Measurements from ENCODE around the gene FGD2.

Gene FGD2

GRCh38 chr6:37005061-37005810, at the start of gene FGD2:
Gene FGD2 (plus strand): TSS chr6:37005655. CDS start chr6:37005818, 163 bp downstream.
- no peak for DNase-seq

DNA sequence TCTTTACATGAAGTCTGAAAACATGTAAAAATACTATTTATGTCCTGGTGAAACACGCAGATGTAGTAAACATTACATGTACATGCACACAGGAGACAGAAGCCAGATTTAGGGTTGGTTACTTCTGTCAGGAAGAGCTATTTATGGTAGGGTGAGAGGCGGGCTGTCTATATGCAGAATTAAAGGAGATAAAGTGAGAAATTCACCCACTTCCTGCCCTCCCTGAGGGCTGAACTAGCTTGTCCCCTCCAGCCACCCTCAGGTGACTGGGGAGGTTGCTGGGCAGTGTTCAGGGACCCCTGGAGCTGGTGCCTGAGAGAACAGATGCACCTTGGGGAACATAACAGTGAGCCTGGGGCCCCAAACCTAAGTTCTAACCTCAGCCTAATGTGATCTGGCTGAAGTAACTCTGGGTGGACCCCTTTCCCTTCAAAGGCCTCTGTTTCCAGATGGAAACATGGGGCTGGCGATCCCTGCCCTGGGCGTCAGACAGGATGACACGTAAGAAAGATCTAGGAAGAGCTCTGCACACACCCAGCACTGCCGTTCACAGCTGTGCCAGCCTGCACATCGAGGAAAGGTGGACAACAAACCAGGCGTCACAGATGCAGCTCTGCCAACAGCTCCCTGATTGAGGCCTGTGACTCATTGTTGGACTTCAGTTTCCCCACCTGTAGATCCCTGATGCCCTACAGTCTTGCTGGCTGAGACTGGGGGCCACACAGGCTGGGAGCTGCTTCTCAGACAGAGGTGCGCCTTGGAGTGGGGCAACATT, 49.6 kb upstream of the FGD2 start:
- DNase-seq = no peak

- DNase-seq = no peak
Measured at GRCh38 chr6:36956446-36956820, 49.0 kb upstream of the FGD2 start.

GRCh38 chr6:36957773-36958271, 47.6 kb upstream of the FGD2 start:
- DNase-seq = no peak

DNA sequence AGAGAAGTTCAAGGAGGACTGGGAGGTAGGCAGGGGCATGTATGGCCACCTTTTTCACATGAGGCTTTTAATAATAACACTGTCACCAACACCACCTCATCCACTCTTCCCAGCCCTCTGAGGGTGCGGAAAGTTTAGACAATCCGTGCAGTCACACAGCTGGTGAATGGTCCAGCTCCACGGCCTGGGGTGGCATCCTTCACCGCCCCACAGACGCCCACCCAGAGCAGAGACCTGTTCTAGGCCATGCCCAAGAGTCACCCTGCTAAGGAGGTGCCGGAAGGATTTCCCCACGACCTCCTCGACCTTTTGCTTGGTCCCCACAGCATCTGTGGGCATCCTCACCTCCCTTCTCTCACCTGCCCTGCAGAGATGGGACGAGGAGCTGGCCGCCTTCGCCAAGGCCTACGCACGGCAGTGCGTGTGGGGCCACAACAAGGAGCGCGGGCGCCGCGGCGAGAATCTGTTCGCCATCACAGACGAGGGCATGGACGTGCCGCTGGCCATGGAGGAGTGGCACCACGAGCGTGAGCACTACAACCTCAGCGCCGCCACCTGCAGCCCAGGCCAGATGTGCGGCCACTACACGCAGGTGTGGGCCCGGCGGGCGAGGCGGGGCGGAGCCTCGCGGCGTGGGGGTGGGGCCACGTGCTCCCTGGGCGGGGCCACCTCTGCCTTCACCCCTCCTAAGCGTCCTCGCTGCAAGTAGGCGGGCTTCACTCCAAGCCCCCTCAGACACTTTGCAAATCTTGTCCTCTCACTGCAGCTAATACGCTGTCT, 46.5 kb upstream of the FGD2 start:
- no peak for DNase-seq

GRCh38 chr6:36959555-36960250, 45.8 kb upstream of the FGD2 start:
- no peak for DNase-seq

DNA sequence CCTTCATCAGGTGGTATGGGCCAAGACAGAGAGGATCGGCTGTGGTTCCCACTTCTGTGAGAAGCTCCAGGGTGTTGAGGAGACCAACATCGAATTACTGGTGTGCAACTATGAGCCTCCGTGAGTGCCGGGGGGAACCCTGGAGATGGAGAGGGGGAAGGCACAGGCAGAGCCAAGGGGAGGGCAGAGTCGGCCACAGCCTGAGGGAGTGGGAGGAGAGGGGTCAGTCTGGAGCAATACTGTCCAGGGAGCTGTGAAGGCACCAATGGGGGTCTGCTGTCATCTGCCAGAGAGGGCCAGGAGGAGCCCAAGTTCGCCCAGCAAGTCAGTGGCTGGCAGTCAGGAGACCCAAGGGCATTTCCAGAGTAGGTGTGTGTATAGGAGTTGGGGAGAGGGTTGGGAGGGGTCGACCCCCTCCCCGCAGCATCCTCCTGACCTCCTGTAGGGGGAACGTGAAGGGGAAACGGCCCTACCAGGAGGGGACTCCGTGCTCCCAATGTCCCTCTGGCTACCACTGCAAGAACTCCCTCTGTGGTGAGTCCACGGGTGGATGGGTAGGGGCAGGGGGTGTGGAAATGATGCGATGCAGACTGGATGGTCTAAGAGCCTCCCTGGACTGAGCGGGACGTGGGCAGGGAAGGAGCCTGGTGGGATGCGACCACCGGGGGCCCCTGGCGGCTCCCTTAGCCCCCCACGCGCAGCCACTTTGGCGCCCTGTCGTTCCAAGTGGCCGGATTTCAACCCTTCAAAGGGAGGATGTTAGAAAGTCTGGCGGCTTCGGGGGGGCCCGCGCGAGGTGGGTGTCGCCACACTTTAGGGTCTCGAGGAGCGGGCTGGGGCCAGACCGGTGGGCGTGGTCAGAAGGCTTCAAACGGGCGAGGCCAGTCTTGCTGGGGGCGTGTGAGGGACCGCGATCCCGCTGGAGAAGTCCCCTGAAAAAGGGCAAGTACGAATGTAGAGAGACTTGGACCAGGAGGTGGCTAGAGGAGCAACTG, 43.7 kb upstream of the FGD2 start:
- no peak for DNase-seq

GRCh38 chr6:36962874-36963273, 42.6 kb upstream of the FGD2 start:
- DNase-seq = peak; percentile 31

GRCh38 chr6:36963451-36964290, 41.8 kb upstream of the FGD2 start:
- no peak for DNase-seq

DNA sequence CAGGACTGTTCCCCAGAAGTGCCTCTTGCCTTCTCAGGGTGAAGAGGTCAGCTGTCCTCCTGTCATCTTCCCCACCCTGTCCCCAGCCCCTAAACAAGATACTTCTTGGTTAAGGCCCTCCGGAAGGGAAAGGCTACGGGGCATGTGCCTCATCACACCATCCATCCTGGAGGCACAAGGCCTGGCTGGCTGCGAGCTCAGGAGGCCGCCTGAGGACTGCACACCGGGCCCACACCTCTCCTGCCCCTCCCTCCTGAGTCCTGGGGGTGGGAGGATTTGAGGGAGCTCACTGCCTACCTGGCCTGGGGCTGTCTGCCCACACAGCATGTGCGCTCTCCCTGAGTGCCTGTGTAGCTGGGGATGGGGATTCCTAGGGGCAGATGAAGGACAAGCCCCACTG, 41.1 kb upstream of the FGD2 start:
- no peak for DNase-seq

- no peak for DNase-seq
Measured at GRCh38 chr6:36964908-36965307, 40.5 kb upstream of the FGD2 start.

DNA sequence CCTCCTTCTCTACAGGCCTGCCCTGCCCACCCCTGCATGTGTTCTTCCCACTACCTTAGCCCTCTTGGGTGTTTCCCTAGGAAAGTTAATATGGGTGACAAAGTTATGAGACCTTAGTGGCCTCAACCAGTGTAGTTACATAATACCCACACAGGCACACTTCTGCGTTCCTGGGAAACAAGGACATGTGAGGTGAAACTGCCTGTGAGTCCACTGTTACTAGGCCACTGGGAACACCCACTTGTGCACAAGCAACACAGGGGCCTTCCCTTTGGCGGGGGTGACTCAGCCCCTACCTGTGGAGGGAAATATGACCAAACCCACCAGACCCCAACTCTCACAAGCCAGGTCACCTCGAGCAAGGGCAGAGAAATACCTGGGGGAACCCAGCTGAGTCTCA, 38.2 kb upstream of the FGD2 start:
- DNase-seq = no peak

DNA sequence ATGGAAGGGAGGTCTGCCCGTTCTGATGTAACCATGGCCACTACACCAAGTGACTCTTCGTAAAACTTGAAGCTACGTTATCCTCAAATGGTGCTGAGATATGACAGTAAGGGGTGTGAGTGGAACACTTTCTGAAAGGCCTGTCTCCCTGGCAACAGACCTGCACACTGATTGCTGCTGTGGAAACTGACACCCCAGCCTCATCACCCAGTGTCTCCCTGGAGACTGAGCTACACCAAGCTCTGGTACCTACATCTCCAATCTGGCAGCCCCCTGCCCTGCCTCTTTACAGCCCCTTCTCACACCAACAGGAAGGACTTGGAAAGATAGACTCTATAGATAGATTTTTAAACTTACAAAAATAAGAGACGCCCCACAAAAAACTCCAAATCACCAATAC, 37.7 kb upstream of the FGD2 start:
- no peak for DNase-seq

DNA sequence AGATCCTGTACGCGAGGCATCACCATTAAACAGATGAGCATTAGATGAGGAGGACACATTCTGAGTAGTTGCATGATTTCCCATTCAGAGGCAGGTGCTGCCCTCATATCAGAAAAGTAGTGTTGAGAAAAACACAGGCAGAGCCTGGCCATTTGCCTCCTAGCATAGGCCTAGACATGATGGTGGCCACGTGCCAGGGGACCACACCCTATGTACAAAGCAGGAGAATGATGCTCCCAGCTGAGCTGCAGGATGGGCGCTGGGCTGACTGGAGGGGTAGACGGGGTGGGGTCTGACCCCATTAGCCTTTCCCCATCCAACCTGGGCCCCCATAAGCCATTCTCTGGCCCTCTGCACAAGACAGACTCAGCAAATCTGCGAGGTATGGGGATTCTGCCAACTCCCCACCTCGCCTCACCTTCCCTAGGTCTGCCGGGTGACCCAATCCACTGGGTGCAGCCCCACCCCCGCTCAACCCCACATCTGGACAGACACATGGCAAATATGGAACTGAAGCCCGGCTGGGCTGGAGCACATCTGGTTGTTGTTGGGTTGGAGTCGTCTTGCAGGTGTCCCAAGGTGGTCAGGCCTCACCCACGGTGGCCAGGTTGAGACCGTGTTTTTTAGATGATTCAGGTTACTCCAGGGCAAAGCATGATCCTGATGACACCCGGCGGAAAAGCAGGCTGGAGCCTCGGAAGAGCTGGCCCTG, 37.0 kb upstream of the FGD2 start:
- no peak for DNase-seq

GRCh38 chr6:36969240-36969691, 36.2 kb upstream of the FGD2 start:
- no peak for DNase-seq

DNA sequence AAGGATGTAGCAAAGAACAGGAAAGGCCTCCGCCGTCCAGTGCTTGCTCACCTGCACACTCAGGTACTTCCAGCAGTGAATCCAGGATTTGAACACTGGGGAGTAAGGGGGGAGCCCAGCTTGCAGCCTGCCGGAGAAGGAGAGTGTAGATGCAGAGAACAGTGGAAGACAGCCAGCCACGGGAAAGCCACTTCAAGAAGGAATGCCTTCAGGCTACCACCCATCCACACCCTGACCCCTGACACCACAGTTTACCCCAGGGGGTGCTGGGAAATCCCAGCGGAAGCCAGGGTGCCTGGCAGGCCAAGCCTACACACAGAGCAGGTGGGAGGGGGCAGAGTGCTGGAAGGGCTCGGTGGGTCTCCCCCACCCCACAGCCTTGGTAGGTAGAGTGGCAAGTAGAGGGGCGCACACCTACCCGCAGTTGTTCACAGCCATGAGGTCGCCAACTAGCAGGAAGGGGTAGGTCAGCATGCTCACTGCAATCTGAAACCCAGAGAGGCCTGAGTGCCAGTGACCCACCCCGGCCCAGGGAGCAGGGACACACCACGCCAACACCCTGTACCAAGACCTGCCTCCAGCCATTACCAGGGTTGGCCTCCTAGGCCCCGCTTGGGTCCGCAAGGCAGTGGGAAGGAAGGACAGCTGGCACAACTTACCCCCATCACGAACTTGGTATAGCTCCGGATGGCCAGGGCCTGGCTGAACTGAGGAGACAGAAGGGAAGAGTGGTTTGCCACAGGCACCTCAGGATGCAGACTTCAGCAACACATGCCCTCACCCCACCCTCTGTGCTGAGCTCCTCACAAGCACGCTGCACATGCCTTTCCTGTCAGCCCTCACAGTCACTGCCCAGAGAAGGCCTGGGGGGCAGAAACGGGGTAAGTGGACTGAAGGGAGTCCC, 35.2 kb upstream of the FGD2 start:
- DNase-seq = no peak

- no peak for DNase-seq
Measured at GRCh38 chr6:36970892-36971842, 34.3 kb upstream of the FGD2 start.
